RWPE1 (cell line): ENCODE data around the gene PHACTR2.

Experiments used
- CTCF ChIA-PET: fragments of 350-600 bp; sonication (Branson Sonifier 250); formaldehyde crosslinking; extraction: SDS; loops from one replicate; lab custom pipeline; 2021; lab: Yijun Ruan, JAX
- POLR2A ChIA-PET: fragments of 400-600 bp; formaldehyde crosslinking; extraction: SDS; loops from one replicate; lab custom pipeline; 2020; ENCODE audit warnings: antibody characterized with exemption; ENCODE audit not compliant: low non-redundant PET; lab: Yijun Ruan, JAX
- DNase-seq: peaks from one replicate; pipeline ENCODE4 v3.0.0; 2012; ENCODE audit warnings: low spot score
- H3K27ac ChIP-seq: fragments of 450-650 bp; 2 replicates; pipeline ENCODE4 v1.5.1; 2017
- TF ChIP-seq, protein P1 (sequence below): fragments of 450-650 bp; conservative IDR thresholded peaks from 2 replicates; pipeline ENCODE4 v1.5.1; 2017; ENCODE audit warnings: low read depth, mild to moderate bottlenecking

The PHACTR2 gene

DNA sequence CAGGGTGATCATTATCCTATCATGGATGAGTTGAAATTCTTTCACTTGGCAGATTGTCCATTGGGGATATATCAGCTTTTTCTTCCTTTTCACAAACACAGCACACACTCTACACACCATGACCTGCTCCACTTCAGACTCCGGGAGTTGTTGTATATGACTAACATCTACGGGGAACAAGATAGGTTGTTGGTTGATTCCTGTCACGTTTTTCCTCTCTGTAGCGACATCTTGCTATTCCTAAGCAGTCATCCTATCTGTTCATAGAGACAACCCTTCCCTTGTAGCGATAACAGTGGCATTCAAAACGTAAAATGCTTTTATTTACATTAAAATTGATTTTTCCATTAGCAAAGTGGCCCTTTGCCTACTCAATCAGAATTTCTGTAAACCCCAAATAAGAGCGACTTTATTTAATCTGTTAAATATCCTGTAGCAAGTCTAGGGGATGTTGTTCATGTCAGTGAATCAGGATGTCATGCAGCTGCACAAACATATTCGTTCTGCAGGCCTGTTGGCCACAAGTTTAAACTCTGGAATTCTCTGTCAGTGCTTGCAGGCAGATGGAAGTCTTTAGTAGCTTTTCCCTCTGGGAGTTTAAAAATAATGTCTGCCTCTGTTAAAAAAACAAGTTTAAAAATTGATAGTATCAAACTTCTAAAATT, 23.1 kb downstream of the PHACTR2 start:
- no peak overlapping the region for H3K27ac ChIP-seq

DNA sequence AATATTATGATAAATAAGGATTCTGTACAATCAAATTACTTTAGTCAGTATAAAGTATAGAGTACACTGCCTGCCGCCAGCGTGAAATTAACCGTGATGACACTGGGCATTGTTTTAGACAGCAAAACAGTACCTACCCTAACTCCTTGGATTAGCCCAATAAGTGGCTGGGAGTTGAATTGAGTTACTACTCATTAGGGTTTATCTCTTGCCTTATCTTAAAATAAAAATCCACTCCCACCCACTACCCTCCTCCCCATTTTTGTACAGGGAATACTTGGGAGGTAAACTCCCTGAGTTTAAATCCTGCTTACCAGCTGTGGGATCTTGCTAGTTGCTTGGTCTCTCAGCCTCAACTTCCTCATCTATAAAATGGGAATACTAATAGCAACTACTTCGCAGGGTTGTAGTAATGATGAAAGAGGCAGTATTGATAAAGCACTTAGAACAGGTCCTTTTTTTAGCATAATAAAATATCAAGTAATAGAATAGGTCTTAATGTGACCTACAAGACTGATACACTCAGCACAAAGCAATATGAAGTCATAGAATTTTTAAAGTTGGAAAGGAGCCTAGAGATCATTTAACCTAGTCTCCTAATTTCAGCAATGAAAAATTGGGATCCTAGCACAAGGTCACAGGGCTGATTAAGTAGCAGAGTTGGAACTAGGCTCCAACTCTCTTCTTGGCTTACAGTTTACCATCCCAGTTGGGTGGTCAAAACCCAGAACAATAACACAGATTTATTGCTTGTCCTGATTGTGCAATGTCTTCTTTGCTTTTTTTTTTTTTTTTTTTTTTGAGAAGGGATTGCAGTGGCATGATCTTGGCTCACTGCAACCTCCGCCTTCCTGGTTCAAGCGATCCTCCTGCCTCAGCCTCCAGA, 23.8 kb downstream of the PHACTR2 start:
- no peak for DNase-seq
- CTCF ChIA-PET = interaction anchor here (0.6 to 1.2 kb wide), 2 partner anchors 127 to 1283 kb away, joined by 3 to 4 read pairs; no protein-coding TSS in a partner anchor
- TF ChIP-seq, protein P1, sequence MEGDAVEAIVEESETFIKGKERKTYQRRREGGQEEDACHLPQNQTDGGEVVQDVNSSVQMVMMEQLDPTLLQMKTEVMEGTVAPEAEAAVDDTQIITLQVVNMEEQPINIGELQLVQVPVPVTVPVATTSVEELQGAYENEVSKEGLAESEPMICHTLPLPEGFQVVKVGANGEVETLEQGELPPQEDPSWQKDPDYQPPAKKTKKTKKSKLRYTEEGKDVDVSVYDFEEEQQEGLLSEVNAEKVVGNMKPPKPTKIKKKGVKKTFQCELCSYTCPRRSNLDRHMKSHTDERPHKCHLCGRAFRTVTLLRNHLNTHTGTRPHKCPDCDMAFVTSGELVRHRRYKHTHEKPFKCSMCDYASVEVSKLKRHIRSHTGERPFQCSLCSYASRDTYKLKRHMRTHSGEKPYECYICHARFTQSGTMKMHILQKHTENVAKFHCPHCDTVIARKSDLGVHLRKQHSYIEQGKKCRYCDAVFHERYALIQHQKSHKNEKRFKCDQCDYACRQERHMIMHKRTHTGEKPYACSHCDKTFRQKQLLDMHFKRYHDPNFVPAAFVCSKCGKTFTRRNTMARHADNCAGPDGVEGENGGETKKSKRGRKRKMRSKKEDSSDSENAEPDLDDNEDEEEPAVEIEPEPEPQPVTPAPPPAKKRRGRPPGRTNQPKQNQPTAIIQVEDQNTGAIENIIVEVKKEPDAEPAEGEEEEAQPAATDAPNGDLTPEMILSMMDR = no peak
- no peak overlapping the region for H3K27ac ChIP-seq
- POLR2A ChIA-PET = no interaction called here

More for the DNA sequence above, 23.1 kb downstream of the PHACTR2 start:
- TF ChIP-seq, protein P1 = no peak
- DNase-seq = no peak
- CTCF ChIA-PET = interaction anchor here (0.6 kb wide), 1 partner anchor 1284 kb away, joined by 4 read pairs; no protein-coding TSS in a partner anchor
- POLR2A ChIA-PET = no interaction called here

DNA sequence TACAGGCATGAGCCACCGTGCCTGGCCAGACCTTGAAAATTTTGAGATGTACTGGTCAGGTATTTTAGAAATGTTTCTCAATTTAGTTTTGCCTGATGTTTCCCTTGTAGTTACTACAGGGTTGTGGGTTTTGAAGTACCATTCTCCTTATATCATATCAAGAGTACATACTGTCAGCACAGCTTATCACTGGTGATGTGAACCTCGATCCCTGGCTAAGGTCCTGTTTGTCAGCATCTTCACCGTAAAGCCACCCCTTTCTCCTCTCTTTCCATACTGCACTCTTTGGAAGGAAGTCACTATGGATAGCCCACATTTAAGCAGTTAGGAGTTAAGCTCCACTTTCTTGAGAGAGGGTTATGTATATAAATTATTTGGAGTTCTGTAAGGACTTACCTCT, 27.8 kb downstream of the PHACTR2 start:
- H3K27ac ChIP-seq = no peak overlapping the region
- ChIA-PET POLR2A (no interaction called here), CTCF (no interaction called here)
- TF ChIP-seq, protein P1 = no peak
- DNase-seq = no peak

DNA sequence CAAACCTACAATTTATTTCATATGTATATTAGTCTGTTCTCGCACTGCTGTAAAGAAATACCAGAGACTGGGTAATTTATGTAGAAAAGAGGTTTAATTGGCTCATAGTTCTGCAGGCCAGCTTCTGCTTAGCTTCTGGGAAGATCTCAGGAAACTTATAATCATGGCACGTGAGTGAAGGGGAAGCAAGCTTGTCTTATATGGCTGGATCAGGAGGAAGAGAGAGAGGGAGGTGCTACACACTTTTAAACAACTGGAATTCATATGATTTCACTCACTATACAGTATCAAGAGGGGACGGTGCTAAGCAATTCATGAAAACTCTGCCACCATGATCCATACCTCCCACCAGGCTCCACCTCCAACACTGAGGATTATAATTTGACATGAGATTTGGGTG, 29.9 kb downstream of the PHACTR2 start:
- ChIA-PET POLR2A (no interaction called here), CTCF (interaction anchor here (0.6 to 0.7 kb wide), 3 partner anchors 22 to 1877 kb away, joined by 3 to 4 read pairs (median 3); no protein-coding TSS in a partner anchor)
- H3K27ac ChIP-seq = no peak overlapping the region
- TF ChIP-seq, protein P1 = no peak
- no peak for DNase-seq

DNA sequence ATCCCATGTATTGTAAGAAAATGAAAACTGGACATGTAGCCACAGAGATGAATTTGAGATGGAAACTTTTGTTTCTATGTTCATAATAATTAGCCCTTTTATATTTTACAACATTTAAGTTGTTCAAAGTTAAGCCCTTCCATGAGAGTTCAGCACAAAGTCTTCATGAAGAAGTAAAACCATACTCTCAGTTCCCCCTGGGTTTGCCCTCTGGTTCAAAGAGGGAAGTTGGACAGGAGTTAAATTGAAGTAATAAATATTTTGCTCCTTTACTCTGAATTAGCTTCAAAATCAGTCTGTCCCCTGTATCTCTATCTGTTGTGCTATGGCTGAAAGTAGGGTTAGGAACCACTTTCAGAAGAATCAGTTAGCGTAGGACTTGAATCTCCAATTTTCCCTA, 31.1 kb downstream of the PHACTR2 start:
- ChIA-PET CTCF (no interaction called here), POLR2A (no interaction called here)
- no peak for DNase-seq
- H3K27ac ChIP-seq = no peak overlapping the region
- TF ChIP-seq, protein P1 = no peak

DNA sequence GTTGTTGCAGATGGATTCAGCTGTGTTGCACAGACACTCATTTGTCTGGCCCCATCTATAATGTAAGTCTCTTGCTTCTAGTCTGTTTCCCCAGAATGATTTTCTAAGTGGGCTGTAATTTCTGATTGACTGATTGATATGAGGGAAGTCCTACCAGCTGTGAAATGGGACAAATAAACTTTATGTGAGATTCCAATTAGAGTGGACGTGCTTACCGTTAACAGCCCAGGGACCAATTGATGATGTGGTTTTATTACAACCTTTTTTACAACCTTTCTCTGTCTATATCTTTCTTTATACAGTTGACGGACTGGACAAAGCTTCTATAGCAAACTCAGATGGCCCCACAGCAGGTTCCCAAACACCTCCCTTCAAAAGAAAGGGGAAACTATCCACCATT, 33.9 kb downstream of the PHACTR2 start:
- TF ChIP-seq, protein P1 = no peak
- POLR2A ChIA-PET = no interaction called here
- CTCF ChIA-PET = no interaction called here
- no peak overlapping the region for H3K27ac ChIP-seq
- no peak for DNase-seq
